Fibroblast of pulmonary artery (primary cell): ENCODE results near the gene LCMT1.

Experiments used
- DNase-seq: peaks from one replicate; pipeline ENCODE4 v3.0.0-alpha.2; 2010; ENCODE audit warnings: low read depth
- H3K4me3 ChIP-seq: replicated peaks from 2 replicates; pipeline ENCODE4 v1.5.1; 2011; ENCODE audit warnings: low read depth, mild to moderate bottlenecking, control low read depth, low read length, moderate library complexity
- TF ChIP-seq, protein P1 (sequence below): IDR thresholded peaks from 2 replicates; pipeline ENCODE4 v1.5.1; 2011; ENCODE audit warnings: mild to moderate bottlenecking, control low read depth, low read length, inconsistent platforms; ENCODE audit errors: missing control alignments

LCMT1 gene

DNA sequence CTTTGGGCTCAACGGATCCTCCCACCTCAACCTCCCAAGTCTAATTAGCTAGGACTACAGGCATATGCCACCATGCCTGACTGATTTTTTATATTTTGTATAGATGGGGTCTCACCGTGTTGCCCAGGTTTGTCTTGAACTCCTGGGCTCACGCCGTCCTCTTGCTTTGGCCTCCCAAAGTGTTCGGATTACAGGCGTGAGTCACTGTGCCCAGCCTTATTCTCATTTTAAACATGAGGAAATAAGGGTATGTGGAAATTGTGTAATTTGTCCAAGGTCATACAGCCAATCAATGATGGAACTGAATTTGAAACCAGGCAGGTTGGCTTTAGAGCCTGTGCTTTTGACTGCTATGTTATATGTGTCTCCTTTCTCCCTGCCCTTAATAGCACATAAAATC is 77.8 kb downstream of the LCMT1 start:
- TF ChIP-seq, protein P1, sequence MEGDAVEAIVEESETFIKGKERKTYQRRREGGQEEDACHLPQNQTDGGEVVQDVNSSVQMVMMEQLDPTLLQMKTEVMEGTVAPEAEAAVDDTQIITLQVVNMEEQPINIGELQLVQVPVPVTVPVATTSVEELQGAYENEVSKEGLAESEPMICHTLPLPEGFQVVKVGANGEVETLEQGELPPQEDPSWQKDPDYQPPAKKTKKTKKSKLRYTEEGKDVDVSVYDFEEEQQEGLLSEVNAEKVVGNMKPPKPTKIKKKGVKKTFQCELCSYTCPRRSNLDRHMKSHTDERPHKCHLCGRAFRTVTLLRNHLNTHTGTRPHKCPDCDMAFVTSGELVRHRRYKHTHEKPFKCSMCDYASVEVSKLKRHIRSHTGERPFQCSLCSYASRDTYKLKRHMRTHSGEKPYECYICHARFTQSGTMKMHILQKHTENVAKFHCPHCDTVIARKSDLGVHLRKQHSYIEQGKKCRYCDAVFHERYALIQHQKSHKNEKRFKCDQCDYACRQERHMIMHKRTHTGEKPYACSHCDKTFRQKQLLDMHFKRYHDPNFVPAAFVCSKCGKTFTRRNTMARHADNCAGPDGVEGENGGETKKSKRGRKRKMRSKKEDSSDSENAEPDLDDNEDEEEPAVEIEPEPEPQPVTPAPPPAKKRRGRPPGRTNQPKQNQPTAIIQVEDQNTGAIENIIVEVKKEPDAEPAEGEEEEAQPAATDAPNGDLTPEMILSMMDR, result no peak
- DNase-seq, result no peak
- H3K4me3 ChIP-seq, result no peak overlapping the region

DNA sequence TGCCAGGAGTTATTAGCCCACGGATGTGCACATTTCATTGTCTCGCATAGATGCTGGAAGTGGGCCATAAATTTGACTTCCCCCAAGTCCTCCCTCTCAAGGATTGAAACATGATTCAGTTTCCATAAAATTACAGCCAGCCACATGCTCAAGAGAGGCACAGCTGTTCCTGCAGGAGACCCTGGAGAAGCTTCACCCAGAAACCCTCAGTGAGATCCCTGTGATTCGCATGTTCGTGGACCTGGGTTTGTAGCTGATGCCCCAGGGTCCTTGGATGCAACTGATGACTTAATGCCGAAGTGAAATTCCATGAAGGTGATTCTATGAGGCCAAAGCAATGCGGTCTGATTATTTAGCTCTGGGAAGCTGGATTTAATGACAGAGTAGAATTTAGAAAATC is 80.6 kb downstream of the LCMT1 start:
- TF ChIP-seq, protein P1, result no peak
- DNase-seq, result no peak
- H3K4me3 ChIP-seq, result no peak overlapping the region

DNA sequence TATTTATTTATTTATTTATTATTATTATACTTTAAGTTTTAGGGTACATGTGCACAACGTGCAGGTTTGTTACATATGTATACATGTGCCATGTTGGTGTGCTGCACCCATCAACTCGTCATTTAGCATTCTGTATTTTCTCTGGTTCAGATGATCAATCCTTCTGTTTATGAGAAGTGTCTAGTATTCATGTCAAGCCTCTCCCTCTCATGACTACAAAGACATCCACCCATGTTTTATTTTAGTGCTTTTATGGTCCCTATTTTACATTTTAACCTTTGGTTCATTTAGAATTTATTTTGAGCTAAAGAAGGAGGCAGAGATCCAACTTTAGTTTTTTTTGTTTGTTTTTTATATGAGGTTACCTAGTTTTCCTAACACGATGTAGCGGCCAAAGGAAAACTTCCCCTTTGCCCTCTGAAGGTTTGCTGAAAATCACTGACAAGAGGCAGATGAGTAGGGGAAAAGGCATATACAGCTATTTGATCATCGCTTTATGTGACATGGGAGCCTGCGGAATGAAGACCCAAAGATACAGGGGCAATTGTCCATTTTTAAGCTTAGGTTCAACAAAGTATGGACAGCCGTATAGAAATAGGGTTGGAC is 82.8 kb downstream of the LCMT1 start:
- TF ChIP-seq, protein P1, result no peak
- DNase-seq, result no peak
- H3K4me3 ChIP-seq, result no peak overlapping the region

DNA sequence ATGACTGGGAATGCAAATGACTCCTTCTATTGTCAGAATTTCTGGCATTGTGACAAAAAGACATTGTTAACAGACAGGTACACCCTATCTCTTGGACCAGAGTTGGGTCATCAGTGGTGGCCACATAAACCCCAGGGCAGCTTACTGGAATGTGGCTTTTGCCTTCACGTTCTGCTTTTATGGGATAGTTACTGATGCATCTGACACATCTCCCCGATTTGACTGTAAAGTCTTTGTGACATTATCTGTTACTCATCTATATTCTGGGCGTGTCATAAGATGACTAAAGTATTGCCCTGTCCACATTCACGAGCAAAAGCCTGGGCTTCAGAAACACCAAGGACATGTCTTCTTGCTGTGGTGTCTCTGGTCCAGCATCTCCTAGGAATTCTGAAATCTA is 86.5 kb downstream of the LCMT1 start:
- no peak for DNase-seq
- no peak overlapping the region for H3K4me3 ChIP-seq
- TF ChIP-seq, protein P1, result no peak

DNA sequence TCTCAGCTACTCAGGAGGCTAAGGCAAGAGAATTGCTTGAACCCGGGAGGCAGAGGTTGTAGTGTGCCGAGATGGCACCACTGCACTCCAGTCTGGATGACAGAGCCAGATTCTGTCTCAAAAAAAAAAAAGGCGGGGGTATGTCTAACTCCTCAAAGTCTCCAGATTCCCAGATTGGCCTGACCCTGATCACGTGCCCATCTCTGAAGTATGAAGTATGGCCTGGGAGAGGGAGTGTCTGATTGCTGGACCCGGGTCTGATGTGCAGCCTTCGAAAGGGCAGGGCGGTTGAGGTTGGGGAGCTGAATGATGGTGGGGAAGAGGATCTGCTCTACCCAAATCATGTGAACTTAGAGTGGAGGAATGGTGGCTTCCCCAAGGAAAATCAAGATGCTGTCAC is 87.9 kb downstream of the LCMT1 start:
- no peak overlapping the region for H3K4me3 ChIP-seq
- no peak for DNase-seq
- TF ChIP-seq, protein P1, result no peak

DNA sequence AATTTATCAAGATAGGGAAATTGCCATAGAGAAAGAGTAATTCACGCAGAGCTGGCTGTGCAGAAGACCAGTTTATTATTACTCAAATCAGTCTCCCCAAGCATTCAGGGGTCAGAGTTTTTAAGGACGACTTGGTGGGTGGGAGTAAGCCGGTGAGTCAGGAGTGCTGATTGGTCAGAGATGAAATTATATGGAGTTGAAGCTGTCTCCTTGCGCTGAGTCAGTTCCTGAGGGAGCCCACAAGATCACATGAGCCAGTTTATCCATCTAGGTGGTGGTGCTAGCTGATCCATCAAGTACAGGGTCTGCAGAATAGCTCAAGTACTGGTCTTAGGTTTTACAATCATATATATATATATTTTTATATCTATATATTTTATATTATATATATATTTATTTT is 99.2 kb downstream of the LCMT1 start:
- TF ChIP-seq, protein P1, result no peak
- peak; percentile 56 for DNase-seq
- H3K4me3 ChIP-seq, result no peak overlapping the region

DNA sequence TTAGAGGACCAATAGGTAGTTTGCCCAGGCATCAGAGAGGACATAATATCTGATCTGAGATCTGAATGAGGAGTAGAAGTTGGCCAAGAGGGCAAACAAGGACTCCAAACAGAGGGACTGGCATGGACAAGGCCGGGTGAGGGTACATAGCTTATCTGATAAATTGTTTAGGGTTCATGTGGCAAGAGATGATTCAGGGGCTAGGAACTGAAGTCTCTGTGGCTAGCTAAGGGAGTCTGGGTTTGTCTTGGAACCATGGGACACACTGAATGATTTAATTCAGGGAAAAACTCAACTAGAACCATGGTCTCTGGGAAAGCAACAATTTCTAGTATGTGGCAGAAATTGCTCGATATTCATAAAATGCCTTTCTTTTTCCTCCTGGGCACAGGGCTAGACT is 101.1 kb downstream of the LCMT1 start:
- TF ChIP-seq, protein P1, result no peak
- DNase-seq, result no peak
- no peak overlapping the region for H3K4me3 ChIP-seq
